H1 (cell line): Measurements from ENCODE around the gene CADPS. TPM values are rescaled to one million over a fixed set of nuclear protein-coding genes. Genes with fewer than 3 reads are reported as not detected.

Source experiments
- CBX5 ChIP-seq: fragments of 300-800, 300-1000 bp; sonication (generic); IDR thresholded peaks from 2 replicates; pipeline ENCODE4 v1.7.1; 2016; ENCODE audit warnings: antibody characterized with exemption, low read length, low read depth
- CTBP2 ChIP-seq: IDR thresholded peaks from 2 replicates; pipeline ENCODE4 v1.7.0; 2011; ENCODE audit warnings: borderline replicate concordance, mild to moderate bottlenecking, moderate library complexity, mixed read lengths, low read length; ENCODE audit not compliant: insufficient read depth, insufficient read length
- polyA plus RNA-seq, 7 experiments: library from polyadenylated mRNA; depleted of rRNA in 3 of 7; stranded (reverse) in 5 of 7; unstranded in 2 of 7; fragments of >200 nt in 5 of 7; fragments of 200-250 nt in 2 of 7; gene quantifications; 1 replicate in 5 of 7; 2 replicates in 1 of 7; 4 replicates in 1 of 7; pipeline versions ENCODE4 v1.2.1 to v1.2.3, GENCODE V29; 2011 to 2013; ENCODE audit warnings: missing spikeins in 2 of 7, mixed read lengths in 2 of 7
- total RNA-seq: library from RNA; stranded (reverse); fragmentation: NEBNext Ultra II Directional; extraction: Animal tissue kit (Norgen Biotek cat#: 25700); gene quantifications from 2 replicates; pipeline ENCODE4 v1.2.1, GENCODE V29; 2021
- TF ChIP-seq, protein P1 (sequence below): IDR thresholded peaks from 2 replicates; pipeline ENCODE4 v1.6.1; 2012; ENCODE audit warnings: inconsistent platforms

CADPS gene
- total and polyA plus RNA-seq, 2 of the 8 experiments (the other 6 are each of a cell fraction or from before 2014, with no cell fraction given), result 7.1 to 10.2 TPM

DNA sequence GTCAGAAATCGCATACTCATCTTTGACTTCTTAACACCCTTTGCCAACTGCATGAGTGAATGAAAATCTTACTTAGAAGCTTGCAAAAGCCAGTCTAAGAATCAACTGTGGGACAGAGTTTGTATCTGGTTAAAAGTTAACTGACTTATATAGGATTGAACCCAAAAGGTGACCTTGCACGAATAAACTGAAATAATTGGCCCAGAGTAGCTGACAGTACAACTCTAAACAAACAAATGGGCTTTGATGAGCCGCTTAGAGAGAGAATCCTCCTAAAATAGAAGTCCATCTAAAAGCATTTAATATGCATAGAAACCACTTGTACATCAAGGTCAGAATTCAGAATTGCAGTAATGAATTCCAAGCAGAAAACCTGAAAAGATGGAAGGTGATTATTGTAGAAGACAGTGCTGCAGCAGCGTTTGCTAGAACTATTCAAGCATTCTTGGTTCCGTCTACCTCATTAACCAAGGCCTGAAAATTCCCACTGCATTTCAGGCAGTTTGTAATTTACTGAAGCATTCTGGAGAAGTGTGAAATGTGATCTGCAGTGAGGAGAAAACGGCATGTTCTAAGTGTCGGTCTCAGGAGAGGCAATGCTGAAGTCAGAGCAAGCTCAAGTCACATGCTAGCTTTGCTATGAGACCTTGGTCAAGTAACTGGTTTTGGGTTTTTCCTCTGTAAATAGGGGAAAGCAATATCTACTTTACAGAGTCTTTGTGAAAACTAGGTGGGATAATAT, 103.7 kb downstream of the CADPS start (continued):
- TF ChIP-seq, protein P1, sequence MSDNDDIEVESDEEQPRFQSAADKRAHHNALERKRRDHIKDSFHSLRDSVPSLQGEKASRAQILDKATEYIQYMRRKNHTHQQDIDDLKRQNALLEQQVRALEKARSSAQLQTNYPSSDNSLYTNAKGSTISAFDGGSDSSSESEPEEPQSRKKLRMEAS, result no peak
- TF ChIP-seq CBX5, result no peak
- TF ChIP-seq CTBP2, result no peak
